ENCODE measurements around the gene IP6K1.
"Not testable (repeated sequence)": the region's sequence is repeated elsewhere in the genome, so short reads cannot be mapped to it uniquely, and the experiment has no call there.

IP6K1 gene

DNA sequence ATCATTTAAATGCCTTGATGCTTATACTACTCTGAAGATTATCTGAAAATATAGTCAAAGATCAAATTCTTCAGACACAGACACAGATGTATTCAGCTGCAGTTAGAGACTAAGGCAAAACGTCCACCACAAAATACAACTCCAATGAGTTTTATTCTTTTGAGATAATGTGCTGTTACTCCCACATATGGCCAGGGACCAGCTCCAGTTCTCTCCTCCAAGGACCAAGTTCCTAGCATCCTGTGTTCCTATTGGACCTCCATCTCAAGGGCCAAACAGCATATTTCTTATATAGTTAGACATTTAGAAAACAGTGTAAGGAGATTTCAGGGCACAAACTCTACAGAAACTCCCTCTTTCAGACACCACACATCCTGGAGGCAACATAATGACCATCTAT, 27.1 kb downstream of the IP6K1 start:
- Histone ChIP-seq H3K4me3 (no peak overlapping the region), H3K4me2 (no peak overlapping the region), H3K27me3 (no peaks in the 10 kb centered on the region), H3K27ac (no peak overlapping the region), H4K20me1 (peaks cover 84 to 100% (median 99%) of the 10 kb centered on the region in 11 experiments), H3K36me3 (peaks cover 14 to 72% (median 31%) of the 10 kb centered on the region in 11 experiments; a peak in 21 of 22 replicates), H3K4me1 (peaks cover 6 to 15% (median 8%) of the 10 kb centered on the region in 10 experiments; a peak in 12 of 20 replicates), H3K9ac (no peak overlapping the region), H3K9me3 (replicated peaks in 1 of 11) (no peaks in the 10 kb centered on the region)
- no peak for TF ChIP-seq Cebpa-rat (IDR thresholded peaks at IDR 0.05)

DNA sequence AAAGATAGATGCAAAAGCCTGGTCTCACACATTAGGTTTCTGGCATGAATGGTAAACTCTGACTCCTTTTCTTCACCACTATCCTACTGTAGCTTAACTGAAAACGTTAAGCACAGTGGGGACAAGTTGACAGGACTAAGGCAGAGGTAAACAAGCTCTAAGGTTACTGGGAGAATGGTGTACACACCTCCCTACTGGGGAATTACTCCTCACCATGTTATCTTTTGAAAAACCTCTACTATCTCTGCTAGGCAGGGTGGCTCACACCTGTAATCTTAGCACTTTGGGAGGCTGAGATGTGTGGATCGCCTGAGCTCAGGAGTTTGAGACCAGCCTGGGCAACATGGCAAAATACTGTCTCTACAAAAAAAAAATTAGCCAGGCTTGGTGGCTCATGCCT, 29.1 kb downstream of the IP6K1 start:
- Histone ChIP-seq H3K9me3 (replicated peaks in 1 of 11) (no peaks in the 10 kb centered on the region), H3K27me3 (no peaks in the 10 kb centered on the region), H3K36me3 (peaks cover 5 to 63% (median 24%) of the 10 kb centered on the region in 11 experiments; a peak in 18 of 22 replicates), H3K4me2 (peak overlapping the region in 1 of 11 experiments; percentile 3; a peak in 1 of 22 replicates), H4K20me1 (peaks cover 88 to 100% (median 100%) of the 10 kb centered on the region in 11 experiments), H3K4me3 (no peak overlapping the region), H3K9ac (no peak overlapping the region), H3K27ac (no peak overlapping the region), H3K4me1 (peaks cover 6 to 23% (median 8%) of the 10 kb centered on the region in 10 experiments; a peak in 12 of 20 replicates)
- TF ChIP-seq Cebpa-rat (IDR thresholded peaks at IDR 0.05): no peak

DNA sequence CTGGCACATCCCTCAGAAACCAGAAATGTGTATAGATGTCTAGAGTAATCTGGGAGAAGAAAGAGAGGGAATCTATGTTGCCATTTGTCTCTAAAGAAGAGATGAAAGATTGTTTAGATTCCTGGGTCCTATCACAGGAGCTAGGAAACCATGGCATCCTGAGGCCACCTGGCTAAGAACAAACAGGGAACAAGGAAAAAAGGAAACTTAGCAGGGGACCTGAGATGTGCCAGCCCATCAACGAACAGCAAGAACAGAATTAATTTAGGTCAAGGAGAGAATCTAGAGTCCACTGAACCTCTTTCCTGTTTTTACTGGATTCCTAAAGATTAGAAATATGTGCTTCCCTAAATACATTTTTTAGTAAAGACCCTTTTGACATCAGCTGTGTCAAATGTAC, 30.3 kb downstream of the IP6K1 start:
- Histone ChIP-seq H4K20me1 (peaks cover 83 to 100% (median 99%) of the 10 kb centered on the region in 11 experiments), H3K4me2 (no peak overlapping the region), H3K9me3 (replicated peaks in 1 of 11) (no peaks in the 10 kb centered on the region), H3K36me3 (peaks cover 11 to 66% (median 24%) of the 10 kb centered on the region in 11 experiments; a peak in 19 of 22 replicates), H3K4me1 (peaks cover 6 to 23% (median 8%) of the 10 kb centered on the region in 10 experiments; a peak in 12 of 20 replicates), H3K4me3 (no peak overlapping the region), H3K27me3 (no peaks in the 10 kb centered on the region), H3K9ac (no peak overlapping the region), H3K27ac (no peak overlapping the region)
- TF ChIP-seq Cebpa-rat (IDR thresholded peaks at IDR 0.05): no peak

DNA sequence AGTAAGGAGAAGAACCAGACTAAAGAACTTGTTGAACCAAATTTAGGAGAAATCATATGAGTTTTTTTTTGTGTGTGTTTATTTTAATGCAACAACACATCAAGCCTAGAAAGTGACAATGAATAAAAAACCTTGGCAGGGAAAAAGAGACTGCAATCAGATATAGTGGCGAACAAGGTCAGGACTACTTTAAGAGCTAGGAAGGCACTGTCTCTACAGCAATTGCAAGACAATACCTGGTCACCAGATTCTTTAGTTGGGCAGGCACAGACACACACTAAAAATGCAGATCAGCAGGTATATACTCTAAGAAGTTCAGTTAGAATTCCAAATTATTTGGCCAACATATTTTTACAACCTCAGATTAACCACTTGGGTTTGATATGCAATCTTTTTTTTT, 31.8 kb downstream of the IP6K1 start:
- H3K4me1 ChIP-seq: peaks cover 0 to 11% (median 7%) of the 10 kb centered on the region in 10 experiments; a peak in 7 of 20 replicates
- H3K36me3 ChIP-seq: peaks cover 18 to 68% (median 30%) of the 10 kb centered on the region in 11 experiments; a peak in 21 of 22 replicates
- H4K20me1 ChIP-seq: peaks cover 84 to 100% (median 99%) of the 10 kb centered on the region in 11 experiments
- no peak overlapping the region for H3K4me3 ChIP-seq
- TF ChIP-seq Cebpa-rat (IDR thresholded peaks at IDR 0.05): no peak
- no peak overlapping the region for H3K4me2 ChIP-seq
- no peaks in the 10 kb centered on the region for H3K9me3 ChIP-seq (replicated peaks in 1 of 11)
- no peak overlapping the region for H3K27ac ChIP-seq
- H3K9ac ChIP-seq: no peak overlapping the region
- no peaks in the 10 kb centered on the region for H3K27me3 ChIP-seq

DNA sequence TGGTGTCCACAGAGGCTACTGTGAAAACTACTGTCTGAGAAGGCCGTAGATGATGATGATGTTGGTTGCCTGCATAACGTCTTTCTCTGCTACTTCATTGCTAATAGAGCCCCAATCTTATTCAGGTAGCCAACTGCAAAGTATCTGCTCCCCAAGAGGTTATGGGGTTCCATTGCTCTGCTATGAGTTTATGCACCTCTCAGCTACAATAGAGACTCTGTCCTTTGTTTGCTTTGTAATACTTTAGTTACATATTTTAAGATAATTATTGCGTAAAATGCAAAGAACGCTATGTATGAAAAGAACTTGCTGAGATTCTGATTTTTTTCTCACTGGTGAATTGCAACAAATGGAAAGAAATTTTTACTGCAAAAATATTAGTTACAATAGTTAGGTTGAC, 34.8 kb downstream of the IP6K1 start:
- Histone ChIP-seq H3K9me3 (replicated peaks in 1 of 11) (no peaks in the 10 kb centered on the region), H4K20me1 (peaks cover 68 to 100% (median 95%) of the 10 kb centered on the region in 11 experiments), H3K4me2 (no peak overlapping the region), H3K4me3 (no peak overlapping the region), H3K36me3 (peaks cover 43 to 72% (median 57%) of the 10 kb centered on the region in 11 experiments), H3K27ac (no peak overlapping the region), H3K4me1 (peaks cover 0 to 8% (median 0%) of the 10 kb centered on the region in 10 experiments; a peak in 2 of 20 replicates), H3K9ac (no peak overlapping the region), H3K27me3 (no peaks in the 10 kb centered on the region)
- no peak for TF ChIP-seq Cebpa-rat (IDR thresholded peaks at IDR 0.05)

DNA sequence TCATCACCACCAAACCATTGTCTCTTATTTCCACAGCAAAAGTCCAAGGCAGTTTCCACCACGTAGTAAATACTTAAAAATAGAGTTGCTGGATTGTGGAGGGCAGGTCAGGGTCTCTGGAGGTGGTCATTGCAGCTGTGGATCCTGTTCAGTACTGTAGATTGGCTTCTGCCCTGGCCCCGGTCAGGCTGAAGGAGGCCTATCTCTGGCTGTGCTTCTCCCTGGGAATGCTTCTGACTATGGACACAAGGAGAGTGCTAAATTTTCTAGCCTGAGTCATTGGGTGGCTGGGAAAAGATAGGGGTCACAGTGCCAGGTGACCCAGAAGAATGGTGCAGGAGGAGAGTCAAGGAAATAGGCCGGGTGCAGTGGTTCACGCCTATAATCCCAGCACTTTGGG, 36.3 kb downstream of the IP6K1 start:
- Histone ChIP-seq H3K4me2 (no peak overlapping the region), H3K4me1 (peaks cover 0 to 8% (median 0%) of the 10 kb centered on the region in 10 experiments; a peak in 2 of 20 replicates), H4K20me1 (peaks cover 65 to 100% (median 94%) of the 10 kb centered on the region in 11 experiments), H3K27ac (no peak overlapping the region), H3K9me3 (replicated peaks in 1 of 11) (no peaks in the 10 kb centered on the region), H3K27me3 (no peaks in the 10 kb centered on the region), H3K4me3 (no peak overlapping the region), H3K36me3 (peaks cover 58 to 80% (median 69%) of the 10 kb centered on the region in 11 experiments), H3K9ac (no peak overlapping the region)
- no peak for TF ChIP-seq Cebpa-rat (IDR thresholded peaks at IDR 0.05)

DNA sequence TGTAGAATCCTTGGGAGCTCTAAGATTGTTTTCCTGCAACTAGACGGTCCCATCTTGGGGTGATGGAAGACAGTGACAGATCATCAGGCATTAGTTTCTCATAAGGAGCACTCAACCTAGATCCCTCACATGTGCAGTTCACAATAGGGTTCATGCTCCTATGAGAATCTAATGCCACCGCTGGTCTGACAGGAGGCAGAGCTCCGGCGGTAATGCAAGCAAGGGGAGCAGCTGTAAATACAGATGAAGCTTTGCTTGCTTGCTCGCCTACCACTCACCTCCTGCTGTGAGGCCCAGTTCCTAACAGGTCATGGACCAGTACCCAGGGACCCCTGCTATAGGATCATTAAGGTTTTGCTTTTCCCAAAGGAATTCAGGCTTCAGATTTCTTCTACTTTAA, 37.5 kb downstream of the IP6K1 start:
- not testable (repeated sequence) for H3K9me3 ChIP-seq (replicated peaks in 1 of 11); H3K4me3 ChIP-seq; H3K4me1 ChIP-seq; H3K27ac ChIP-seq; H3K27me3 ChIP-seq; H3K9ac ChIP-seq; H3K4me2 ChIP-seq
- Histone ChIP-seq H3K36me3 (peaks cover 69 to 92% (median 80%) of the 10 kb centered on the region in 11 experiments), H4K20me1 (peaks cover 57 to 100% (median 92%) of the 10 kb centered on the region in 11 experiments)

DNA sequence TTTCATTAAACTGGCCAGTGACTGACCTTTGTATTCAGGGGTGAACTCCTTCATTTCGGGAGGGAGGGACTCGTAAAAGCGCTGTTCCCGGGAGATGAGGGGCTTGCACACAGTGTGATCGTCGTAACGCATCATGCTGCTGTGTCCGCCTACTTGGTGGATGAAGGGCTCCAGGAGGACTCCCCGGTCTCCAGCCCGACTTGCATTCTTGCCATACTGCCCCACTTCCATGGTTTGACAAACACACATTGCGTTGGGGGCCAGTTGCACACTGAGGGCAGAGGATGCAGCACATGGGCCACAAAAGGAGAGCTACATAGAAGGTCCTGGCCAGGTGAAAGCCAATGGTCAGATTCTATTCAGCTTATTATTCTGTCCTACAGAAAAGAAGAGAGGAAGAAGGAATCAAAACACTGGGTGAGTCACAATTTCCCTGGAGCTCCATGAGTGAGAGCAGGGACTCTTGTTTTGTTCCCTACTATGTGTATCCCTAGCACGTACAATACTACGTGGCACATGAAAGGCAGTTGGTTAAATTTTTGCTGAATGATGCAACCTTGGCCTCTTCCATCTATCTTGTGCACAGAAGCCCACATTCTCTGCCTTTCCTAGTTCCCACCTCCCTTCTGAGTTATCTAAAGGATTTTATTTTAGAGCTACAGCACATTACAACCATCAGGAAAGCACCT, 38.4 kb downstream of the IP6K1 start:
- no peaks in the 10 kb centered on the region for H3K27me3 ChIP-seq
- no peak overlapping the region for H3K4me2 ChIP-seq
- H3K27ac ChIP-seq: no peak overlapping the region
- no peak overlapping the region for H3K4me3 ChIP-seq
- H3K4me1 ChIP-seq: no peaks in the 10 kb centered on the region; a peak in 1 of 20 replicates
- TF ChIP-seq Cebpa-rat (IDR thresholded peaks at IDR 0.05): no peak
- H3K9ac ChIP-seq: no peak overlapping the region
- peaks cover 78 to 98% (median 89%) of the 10 kb centered on the region in 11 experiments for H3K36me3 ChIP-seq
- peaks cover 49 to 100% (median 92%) of the 10 kb centered on the region in 11 experiments for H4K20me1 ChIP-seq
- H3K9me3 ChIP-seq (replicated peaks in 1 of 11): no peaks in the 10 kb centered on the region

DNA sequence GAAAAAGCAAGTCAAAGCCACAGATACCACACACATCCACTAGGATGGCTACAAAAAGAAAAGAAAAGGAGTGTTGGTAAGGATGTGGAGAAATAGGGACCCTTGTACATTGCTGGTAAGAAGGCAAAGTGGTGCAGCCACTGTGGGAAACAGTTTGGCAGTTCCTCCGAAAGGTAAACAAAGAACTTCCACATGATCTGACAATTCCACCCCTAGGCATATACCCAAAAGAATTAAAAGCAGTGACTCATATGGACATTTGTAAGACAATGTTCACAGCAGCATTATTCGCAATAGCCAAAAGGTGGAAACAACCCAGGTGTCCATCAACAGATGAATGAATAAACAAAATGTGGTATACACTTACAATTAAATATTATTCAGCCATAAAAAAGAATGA, 40.4 kb downstream of the IP6K1 start:
- no peaks in the 10 kb centered on the region for H3K9me3 ChIP-seq (replicated peaks in 1 of 11)
- H3K4me3 ChIP-seq: no peak overlapping the region
- peaks cover 86 to 100% (median 94%) of the 10 kb centered on the region in 11 experiments for H3K36me3 ChIP-seq
- H3K4me1 ChIP-seq: no peaks in the 10 kb centered on the region; a peak in 1 of 20 replicates
- TF ChIP-seq Cebpa-rat (IDR thresholded peaks at IDR 0.05): no peak
- peaks cover 40 to 99% (median 85%) of the 10 kb centered on the region in 11 experiments; a peak in 21 of 22 replicates for H4K20me1 ChIP-seq
- H3K4me2 ChIP-seq: no peak overlapping the region
- no peaks in the 10 kb centered on the region for H3K27me3 ChIP-seq
- no peak overlapping the region for H3K27ac ChIP-seq
- no peak overlapping the region for H3K9ac ChIP-seq
